Measurements from ENCODE around the gene GUK1.

GUK1 gene

GRCh38 chr1:228105996-228106799 is 33.9 kb upstream of the GUK1 start:
- no peak overlapping the region for H3K4me2 ChIP-seq
- H3K9ac ChIP-seq = no peak overlapping the region
- no peaks in the 10 kb centered on the region; the same call in 1 of the 2 replicates for H3K36me3 ChIP-seq (ENCODE audit: insufficient read depth)
- H3K4me3 ChIP-seq (IDR thresholded peaks at IDR 0.05; ENCODE audit: insufficient read depth, low read depth, low read length) = no peak overlapping the region
- H3K27me3 ChIP-seq (ENCODE audit: insufficient read depth, low read depth) = no peaks in the 10 kb centered on the region
- H4K20me1 ChIP-seq (ENCODE audit: insufficient read depth) = peaks cover 7% of the 10 kb centered on the region; the same call in 1 of the 2 replicates
- peaks cover 21% of the 10 kb centered on the region; the same call in 1 of the 2 replicates for H3K79me2 ChIP-seq (ENCODE audit: insufficient read depth, low read depth)
- peaks cover 25% of the 10 kb centered on the region for H3K4me1 ChIP-seq (ENCODE audit: low read depth, poor library complexity, severe bottlenecking)
- no peak overlapping the region for H2AFZ ChIP-seq (ENCODE audit: low read depth)
- TF ChIP-seq CTCF (conservative IDR thresholded peaks at IDR 0.05; ENCODE audit: low read depth, low read length) = no peak
- no peak overlapping the region for H3K27ac ChIP-seq

GRCh38 chr1:228106800-228107054 is 33.4 kb upstream of the GUK1 start:
- Histone ChIP-seq H2AFZ (ENCODE audit: low read depth) (no peak overlapping the region), H3K9ac (no peak overlapping the region), H3K4me1 (ENCODE audit: low read depth, poor library complexity, severe bottlenecking) (peaks cover 24% of the 10 kb centered on the region), H3K36me3 (ENCODE audit: insufficient read depth) (no peaks in the 10 kb centered on the region; the same call in 1 of the 2 replicates), H4K20me1 (ENCODE audit: insufficient read depth) (peaks cover 1% of the 10 kb centered on the region; the same call in 1 of the 2 replicates), H3K27ac (no peak overlapping the region), H3K27me3 (ENCODE audit: insufficient read depth, low read depth) (no peaks in the 10 kb centered on the region), H3K79me2 (ENCODE audit: insufficient read depth, low read depth) (peaks cover 16% of the 10 kb centered on the region; the same call in 1 of the 2 replicates), H3K4me3 (IDR thresholded peaks at IDR 0.05; ENCODE audit: insufficient read depth, low read depth, low read length) (no peak overlapping the region), H3K4me2 (no peak overlapping the region)
- no peak for TF ChIP-seq CTCF (conservative IDR thresholded peaks at IDR 0.05; ENCODE audit: low read depth, low read length)

- Histone ChIP-seq H3K9ac (no peak overlapping the region), H3K27me3 (ENCODE audit: insufficient read depth, low read depth) (no peaks in the 10 kb centered on the region), H3K4me2 (peak overlapping the region; percentile 89; the same call in 1 of the 2 replicates), H4K20me1 (ENCODE audit: insufficient read depth) (no peaks in the 10 kb centered on the region), H2AFZ (ENCODE audit: low read depth) (no peak overlapping the region), H3K79me2 (ENCODE audit: insufficient read depth, low read depth) (peaks cover 15% of the 10 kb centered on the region; the same call in 1 of the 2 replicates), H3K4me3 (IDR thresholded peaks at IDR 0.05; ENCODE audit: insufficient read depth, low read depth, low read length) (no peak overlapping the region), H3K27ac (no peak overlapping the region), H3K4me1 (ENCODE audit: low read depth, poor library complexity, severe bottlenecking) (peaks cover 33% of the 10 kb centered on the region), H3K36me3 (ENCODE audit: insufficient read depth) (no peaks in the 10 kb centered on the region; the same call in 1 of the 2 replicates)
- no peak for TF ChIP-seq CTCF (conservative IDR thresholded peaks at IDR 0.05; ENCODE audit: low read depth, low read length)
These were observed 32.4 kb upstream of the GUK1 start for GRCh38 chr1:228107636-228108035.

GRCh38 chr1:228108055-228108690 is 31.9 kb upstream of the GUK1 start:
- Histone ChIP-seq H3K4me1 (ENCODE audit: low read depth, poor library complexity, severe bottlenecking) (peaks cover 38% of the 10 kb centered on the region), H3K36me3 (ENCODE audit: insufficient read depth) (no peaks in the 10 kb centered on the region; the same call in 1 of the 2 replicates), H3K27me3 (ENCODE audit: insufficient read depth, low read depth) (no peaks in the 10 kb centered on the region), H3K9ac (peak overlapping the region; percentile 86; the same call in 1 of the 2 replicates), H4K20me1 (ENCODE audit: insufficient read depth) (no peaks in the 10 kb centered on the region), H3K27ac (peak overlapping the region; percentile 35; the same call in 1 of the 2 replicates), H3K4me2 (peak overlapping the region; percentile 89), H3K4me3 (IDR thresholded peaks at IDR 0.05; ENCODE audit: insufficient read depth, low read depth, low read length) (no peak overlapping the region), H3K79me2 (ENCODE audit: insufficient read depth, low read depth) (peaks cover 15% of the 10 kb centered on the region; the same call in 1 of the 2 replicates), H2AFZ (ENCODE audit: low read depth) (no peak overlapping the region)
- no peak for TF ChIP-seq CTCF (conservative IDR thresholded peaks at IDR 0.05; ENCODE audit: low read depth, low read length)

All from KMS-11 (cell line).